Epithelial cell of umbilical artery (primary cell): ENCODE measurements around the gene PGM3. TPM values are rescaled to one million over a fixed set of nuclear protein-coding genes. Genes with fewer than 3 reads are reported as not detected.

ENCODE experiments used
- total RNA-seq: library from RNA; depleted of rRNA; stranded (reverse); fragments of >200 nt; gene quantifications from 2 replicates; pipeline ENCODE4 v1.2.3, GENCODE V29; 2014

The PGM3 gene
- total RNA-seq: 99.2 and 115 TPM in 2 replicates

DNA sequence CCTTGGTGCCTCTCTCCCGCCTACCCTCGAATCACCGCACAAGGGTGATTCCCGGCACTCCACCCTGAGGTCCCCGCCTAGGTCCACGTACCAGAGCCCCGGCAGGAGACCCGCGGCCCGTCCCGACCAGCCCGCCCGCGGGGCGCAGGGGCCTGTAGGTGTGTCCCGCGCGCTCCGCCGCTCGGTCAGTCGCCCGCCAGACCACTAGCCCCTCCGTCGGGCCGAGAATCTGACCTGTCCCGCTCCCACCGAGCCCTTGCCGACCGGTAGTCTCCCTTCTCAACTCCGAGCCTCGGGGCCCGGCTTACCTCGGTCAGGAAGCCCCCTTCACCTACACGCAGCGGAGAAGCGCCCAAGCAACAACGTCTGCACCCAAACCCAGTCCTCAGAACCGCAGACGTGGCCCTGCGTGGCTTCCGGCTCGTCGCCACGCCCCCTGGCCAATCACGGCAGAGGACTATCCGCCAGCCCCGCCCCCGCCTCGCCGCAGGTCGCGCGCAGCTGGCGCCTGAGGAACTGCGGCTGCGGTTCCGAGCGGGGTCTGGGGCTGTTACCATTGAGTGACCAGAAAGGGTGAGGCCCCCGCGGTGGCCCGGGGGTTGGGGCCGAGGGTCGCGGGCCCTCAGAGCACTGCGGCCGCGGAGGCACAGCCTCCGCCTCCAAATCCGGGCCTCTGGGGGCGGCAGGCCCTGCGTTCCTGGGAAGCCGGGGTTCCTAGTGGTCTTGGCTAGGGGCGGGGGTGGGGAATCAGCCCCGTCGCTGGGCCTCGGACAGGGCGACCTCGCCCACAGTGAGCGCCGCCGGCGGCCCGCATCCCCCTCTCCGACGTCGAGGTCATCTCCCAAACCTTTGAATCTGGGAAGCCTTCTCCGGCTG lies at the start of gene PGM3, which contains the start of gene RWDD2A:
PGM3 (minus strand) TSS at position 395 of the 876 bp plus-strand sequence. CDS start 2,253 bp downstream, outside the sequence.
RWDD2A (plus strand) TSS at position 487 of the 876 bp plus-strand sequence. CDS start 1,095 bp downstream, outside the sequence.

Other genes starting within 250 kb of the PGM3 start
- gene UBE3D, start 127.4 kb downstream of the PGM3 start, total RNA-seq: 5.2 and 11.2 TPM in 2 replicates
- 21.4 and 23.9 TPM in 2 replicates for gene DOP1A, start 125.6 kb downstream of the PGM3 start, total RNA-seq
- 2.9 and 3.8 TPM in 2 replicates for gene RWDD2A, start 92 bp upstream of the PGM3 start, total RNA-seq
- gene ME1, start 237.8 kb upstream of the PGM3 start, total RNA-seq: 6.8 and 10.5 TPM in 2 replicates